Measurements from ENCODE around the gene WBP2NL.

Gene WBP2NL

GRCh38 chr22:41974691-41975290 lies 23.8 kb upstream of the WBP2NL start:
- no peak overlapping the region for H3K4me3 ChIP-seq (ENCODE audit: low read depth, low read length)
- TF ChIP-seq, protein P1, sequence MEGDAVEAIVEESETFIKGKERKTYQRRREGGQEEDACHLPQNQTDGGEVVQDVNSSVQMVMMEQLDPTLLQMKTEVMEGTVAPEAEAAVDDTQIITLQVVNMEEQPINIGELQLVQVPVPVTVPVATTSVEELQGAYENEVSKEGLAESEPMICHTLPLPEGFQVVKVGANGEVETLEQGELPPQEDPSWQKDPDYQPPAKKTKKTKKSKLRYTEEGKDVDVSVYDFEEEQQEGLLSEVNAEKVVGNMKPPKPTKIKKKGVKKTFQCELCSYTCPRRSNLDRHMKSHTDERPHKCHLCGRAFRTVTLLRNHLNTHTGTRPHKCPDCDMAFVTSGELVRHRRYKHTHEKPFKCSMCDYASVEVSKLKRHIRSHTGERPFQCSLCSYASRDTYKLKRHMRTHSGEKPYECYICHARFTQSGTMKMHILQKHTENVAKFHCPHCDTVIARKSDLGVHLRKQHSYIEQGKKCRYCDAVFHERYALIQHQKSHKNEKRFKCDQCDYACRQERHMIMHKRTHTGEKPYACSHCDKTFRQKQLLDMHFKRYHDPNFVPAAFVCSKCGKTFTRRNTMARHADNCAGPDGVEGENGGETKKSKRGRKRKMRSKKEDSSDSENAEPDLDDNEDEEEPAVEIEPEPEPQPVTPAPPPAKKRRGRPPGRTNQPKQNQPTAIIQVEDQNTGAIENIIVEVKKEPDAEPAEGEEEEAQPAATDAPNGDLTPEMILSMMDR (IDR thresholded peaks at IDR 0.05; ENCODE audit: borderline replicate concordance, insufficient read depth, low read depth, low read length): no peak

DNA sequence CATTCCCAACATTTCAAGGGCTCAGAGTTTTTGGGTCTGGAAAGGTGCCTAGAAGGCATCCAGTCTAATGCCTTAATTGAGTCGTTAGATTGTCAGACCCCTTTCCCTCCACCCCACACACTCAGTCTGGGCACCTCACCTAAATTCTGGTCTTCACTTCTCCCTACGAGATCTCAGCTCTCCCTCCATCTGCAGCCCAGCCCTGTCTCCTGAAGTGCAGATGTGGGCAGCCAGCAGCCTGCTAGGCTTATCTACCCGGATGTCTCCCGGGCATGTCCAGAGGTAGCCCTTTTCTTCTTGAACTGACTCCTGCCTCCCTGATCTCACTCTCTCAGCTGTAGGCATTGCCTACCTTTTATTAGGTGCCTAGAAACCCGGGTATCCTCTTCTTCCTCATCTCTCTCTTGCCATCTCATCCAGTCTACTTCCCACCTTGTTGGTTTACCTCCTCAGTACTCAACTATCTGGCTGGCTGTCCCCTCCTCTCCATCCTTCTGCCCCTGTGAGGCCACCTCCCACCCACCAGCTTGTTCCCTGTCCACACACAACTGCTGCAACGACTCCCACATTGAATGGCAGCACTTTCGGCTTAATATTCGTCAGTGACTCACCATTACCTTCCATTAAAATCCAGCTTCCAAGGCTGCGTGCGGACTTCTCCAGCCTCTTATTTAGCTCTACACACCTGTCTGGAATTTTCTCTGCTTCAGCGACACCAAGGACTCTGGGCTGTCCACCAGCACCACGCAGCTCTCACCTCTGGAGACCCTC lies 23.1 kb upstream of the WBP2NL start:
- TF ChIP-seq, protein P1 (IDR thresholded peaks at IDR 0.05; ENCODE audit: borderline replicate concordance, insufficient read depth, low read depth, low read length): no peak
- H3K4me3 ChIP-seq (ENCODE audit: low read depth, low read length): no peak overlapping the region

GRCh38 chr22:41976070-41976901 lies 22.3 kb upstream of the WBP2NL start:
- H3K4me3 ChIP-seq (ENCODE audit: low read depth, low read length): peak overlapping the region; percentile 41
- TF ChIP-seq, protein P1 (IDR thresholded peaks at IDR 0.05; ENCODE audit: borderline replicate concordance, insufficient read depth, low read depth, low read length): no peak

GRCh38 chr22:41976961-41977566 lies 21.5 kb upstream of the WBP2NL start:
- H3K4me3 ChIP-seq (ENCODE audit: low read depth, low read length): peak overlapping the region; percentile 31
- TF ChIP-seq, protein P1 (IDR thresholded peaks at IDR 0.05; ENCODE audit: borderline replicate concordance, insufficient read depth, low read depth, low read length): no peak

- no peak overlapping the region for H3K4me3 ChIP-seq (ENCODE audit: low read depth, low read length)
- TF ChIP-seq, protein P1 (IDR thresholded peaks at IDR 0.05; ENCODE audit: borderline replicate concordance, insufficient read depth, low read depth, low read length): no peak
Observed at GRCh38 chr22:41978732-41979131, 19.9 kb upstream of the WBP2NL start.

- TF ChIP-seq, protein P1 (IDR thresholded peaks at IDR 0.05; ENCODE audit: borderline replicate concordance, insufficient read depth, low read depth, low read length): no peak
- H3K4me3 ChIP-seq (ENCODE audit: low read depth, low read length): no peak overlapping the region
Observed at GRCh38 chr22:41979423-41980250, 19.0 kb upstream of the WBP2NL start.

Data from GM12875 (cell line).